Ovary (tissue), 3 donors: ENCODE results near the gene UNC13B.

Experiments
- POLR2A ChIP-seq: fragments of 450-650 bp; IDR thresholded peaks from one replicate; pipeline ENCODE4 v1.6.1; 2017; ENCODE audit warnings: antibody characterized with exemption, mild to moderate bottlenecking, moderate library complexity
- TF ChIP-seq, protein P1 (sequence below), 3 donors: fragments of 450-650 bp in 2 of 3; fragments of 200-600 bp in 1 of 3; IDR thresholded peaks; one replicate each; pipeline versions ENCODE4 v1.5.1 to v1.8.0; 2016 to 2022; ENCODE audit warnings: antibody characterized with exemption in 3 of 3, mild to moderate bottlenecking in 1 of 3
- donor health status: DM: no; HTN: no; CAD: no.

- TF ChIP-seq, protein P1, sequence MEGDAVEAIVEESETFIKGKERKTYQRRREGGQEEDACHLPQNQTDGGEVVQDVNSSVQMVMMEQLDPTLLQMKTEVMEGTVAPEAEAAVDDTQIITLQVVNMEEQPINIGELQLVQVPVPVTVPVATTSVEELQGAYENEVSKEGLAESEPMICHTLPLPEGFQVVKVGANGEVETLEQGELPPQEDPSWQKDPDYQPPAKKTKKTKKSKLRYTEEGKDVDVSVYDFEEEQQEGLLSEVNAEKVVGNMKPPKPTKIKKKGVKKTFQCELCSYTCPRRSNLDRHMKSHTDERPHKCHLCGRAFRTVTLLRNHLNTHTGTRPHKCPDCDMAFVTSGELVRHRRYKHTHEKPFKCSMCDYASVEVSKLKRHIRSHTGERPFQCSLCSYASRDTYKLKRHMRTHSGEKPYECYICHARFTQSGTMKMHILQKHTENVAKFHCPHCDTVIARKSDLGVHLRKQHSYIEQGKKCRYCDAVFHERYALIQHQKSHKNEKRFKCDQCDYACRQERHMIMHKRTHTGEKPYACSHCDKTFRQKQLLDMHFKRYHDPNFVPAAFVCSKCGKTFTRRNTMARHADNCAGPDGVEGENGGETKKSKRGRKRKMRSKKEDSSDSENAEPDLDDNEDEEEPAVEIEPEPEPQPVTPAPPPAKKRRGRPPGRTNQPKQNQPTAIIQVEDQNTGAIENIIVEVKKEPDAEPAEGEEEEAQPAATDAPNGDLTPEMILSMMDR (IDR thresholded peaks at IDR 0.05): no peak
- no peak for TF ChIP-seq POLR2A
These were observed 45.9 kb upstream of the UNC13B start, which contains the start of gene ATOSB for GRCh38 chr9:35115680-35116538.
